Muscle layer of colon (tissue), 2 donors: ENCODE measurements around the gene HOOK1.

Experiments
- H3K27ac ChIP-seq: one replicate; pipeline ENCODE4 v1.7.0; 2013; ENCODE audit warnings: low read depth, mild to moderate bottlenecking, low read length, moderate library complexity
- H3K27me3 ChIP-seq, 2 donors: one replicate each; pipeline ENCODE4 v1.7.0; 2013; ENCODE audit warnings: low read length in 2 of 2, mild to moderate bottlenecking in 2 of 2; ENCODE audit not compliant: insufficient read depth in 2 of 2, control insufficient read depth in 1 of 2
- H3K36me3 ChIP-seq: one replicate; pipeline ENCODE4 v1.7.0; 2013; ENCODE audit warnings: mild to moderate bottlenecking, low read length; ENCODE audit not compliant: insufficient read depth
- H3K4me1 ChIP-seq: one replicate; pipeline ENCODE4 v1.7.0; 2013; ENCODE audit warnings: mild to moderate bottlenecking, low read length; ENCODE audit not compliant: insufficient read depth
- H3K4me3 ChIP-seq, 2 donors: one replicate each; pipeline ENCODE4 v1.7.0; 2013; ENCODE audit warnings: low read length in 2 of 2, low read depth in 1 of 2, mild to moderate bottlenecking in 1 of 2, moderate library complexity in 1 of 2
- H3K9ac ChIP-seq: one replicate; pipeline ENCODE4 v1.7.0; 2013; ENCODE audit warnings: low read length
- H3K9me3 ChIP-seq: one replicate; pipeline ENCODE4 v1.7.0; 2013; ENCODE audit warnings: mild to moderate bottlenecking, low read length
- donor health status: abdominal sarcoma.
- donor health status: Adenocarcinoma of cecum.

The HOOK1 gene

DNA sequence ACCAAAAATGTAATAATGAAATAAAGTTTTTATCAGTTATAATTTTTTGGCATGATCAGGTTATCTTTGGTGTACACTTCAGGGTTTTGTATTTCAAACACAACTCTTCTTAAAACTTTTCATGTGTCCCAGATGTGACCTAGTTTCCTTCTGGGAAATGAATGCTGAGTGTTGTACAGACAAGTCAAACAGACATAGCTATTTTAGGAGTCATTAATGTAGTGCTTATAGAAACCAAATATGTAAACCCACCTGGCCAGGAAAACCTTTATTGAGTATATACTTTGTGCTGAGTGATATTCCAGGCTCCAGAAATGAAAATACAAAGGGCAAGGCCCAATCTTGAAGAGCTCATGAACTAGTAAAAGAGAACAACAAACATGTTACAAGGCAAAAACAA is 25.9 kb upstream of the HOOK1 start:
- Histone ChIP-seq H3K9ac (no peak overlapping the region), H3K4me3 (no peak overlapping the region), H3K4me1 (no peaks in the 10 kb centered on the region), H3K27me3 (no peaks in the 10 kb centered on the region), H3K36me3 (no peaks in the 10 kb centered on the region), H3K9me3 (no peaks in the 10 kb centered on the region), H3K27ac (no peak overlapping the region)

DNA sequence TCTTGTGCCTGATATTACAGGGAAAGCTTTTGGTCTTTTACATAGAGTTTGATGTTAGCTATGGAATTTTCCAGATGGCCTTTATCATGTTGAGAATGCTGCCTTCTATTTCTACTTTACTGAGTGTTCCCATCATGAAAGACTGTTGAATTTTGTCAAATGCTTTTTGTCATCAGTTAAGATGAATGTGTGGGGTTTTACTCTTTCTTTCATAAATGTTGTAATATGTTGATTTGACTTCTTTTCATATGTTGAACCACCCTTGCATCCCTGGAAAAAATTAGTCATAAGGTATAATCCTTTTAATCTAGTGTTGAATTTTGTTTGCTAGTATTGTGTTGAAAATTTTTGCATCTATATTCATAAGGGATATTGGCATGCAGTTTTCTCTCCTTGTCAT is 16.1 kb upstream of the HOOK1 start:
- Histone ChIP-seq H3K36me3 (no peaks in the 10 kb centered on the region), H3K27ac (no peak overlapping the region), H3K4me3 (no peak overlapping the region), H3K27me3 (no peaks in the 10 kb centered on the region), H3K4me1 (no peaks in the 10 kb centered on the region), H3K9me3 (no peaks in the 10 kb centered on the region), H3K9ac (no peak overlapping the region)

DNA sequence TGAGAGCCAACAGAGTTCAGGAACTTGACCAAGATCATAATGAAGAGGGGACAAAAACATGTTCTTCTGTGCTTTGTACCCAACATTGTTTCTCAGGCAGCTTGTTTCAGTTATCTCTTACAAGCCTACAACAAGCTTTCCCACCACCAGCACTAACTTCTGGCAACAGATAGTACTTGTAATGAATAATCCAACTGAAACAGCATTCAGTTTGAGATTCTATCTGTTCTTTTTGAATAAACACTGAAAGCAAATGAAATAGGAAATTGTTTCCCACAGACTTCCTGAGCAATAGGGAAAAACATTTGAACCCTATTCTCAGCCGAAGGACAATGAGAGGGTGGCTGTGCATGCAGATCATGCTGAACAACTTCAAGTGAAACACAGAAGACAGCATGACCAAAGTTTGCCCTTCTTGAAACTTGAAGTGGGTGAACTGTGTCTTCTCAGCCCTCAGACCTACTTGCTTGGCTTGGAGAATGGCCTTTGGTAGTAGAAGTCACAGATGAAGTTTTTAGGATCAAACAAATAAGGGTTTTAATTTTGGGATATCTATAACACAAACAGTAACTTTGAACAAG is 11.2 kb upstream of the HOOK1 start:
- H3K4me1 ChIP-seq, result no peaks in the 10 kb centered on the region
- no peaks in the 10 kb centered on the region for H3K27me3 ChIP-seq
- H3K9ac ChIP-seq, result no peak overlapping the region
- no peaks in the 10 kb centered on the region for H3K36me3 ChIP-seq
- no peak overlapping the region for H3K27ac ChIP-seq
- H3K9me3 ChIP-seq, result no peaks in the 10 kb centered on the region
- H3K4me3 ChIP-seq, result no peak overlapping the region

DNA sequence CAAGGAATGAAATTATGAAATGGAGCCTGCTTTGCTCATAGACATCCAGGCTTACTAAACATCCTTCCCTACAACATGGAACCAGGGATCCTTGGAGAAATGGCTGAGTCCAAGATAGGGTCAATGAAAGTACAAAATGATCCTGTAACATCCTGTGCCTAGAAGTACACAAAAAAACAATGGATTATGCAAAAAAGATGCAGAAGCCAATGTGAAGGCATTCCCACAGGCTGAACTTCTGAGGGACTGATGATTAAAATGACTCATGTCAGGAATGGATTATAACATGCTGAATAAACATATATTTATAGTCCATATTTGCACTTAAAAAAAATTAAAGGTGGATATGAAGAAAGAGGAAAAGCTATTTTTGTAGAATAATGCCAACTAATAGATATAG is 10.4 kb upstream of the HOOK1 start:
- Histone ChIP-seq H3K27me3 (no peaks in the 10 kb centered on the region), H3K9me3 (no peaks in the 10 kb centered on the region), H3K4me3 (no peak overlapping the region), H3K9ac (no peak overlapping the region), H3K4me1 (no peaks in the 10 kb centered on the region), H3K36me3 (no peaks in the 10 kb centered on the region), H3K27ac (no peak overlapping the region)

DNA sequence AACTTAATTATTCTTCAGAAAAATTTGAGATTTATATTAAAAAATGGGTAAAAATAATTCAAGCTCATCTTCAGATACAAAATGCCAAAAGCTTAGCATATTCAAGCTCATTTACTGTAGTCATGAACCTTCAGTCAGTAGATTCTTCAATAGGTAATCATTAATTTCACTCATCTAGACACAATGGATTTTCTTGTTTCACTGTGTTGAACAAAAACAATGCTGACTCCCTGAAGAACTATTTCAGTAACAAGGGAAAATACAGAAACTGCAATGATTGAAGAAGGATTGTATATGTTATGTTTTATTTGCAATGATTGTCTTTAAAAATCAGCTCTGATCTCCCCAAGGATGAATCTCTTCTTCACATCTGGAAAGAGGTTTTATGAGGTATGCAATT is 9.2 kb upstream of the HOOK1 start:
- no peak overlapping the region for H3K27ac ChIP-seq
- H3K27me3 ChIP-seq, result peaks cover 0 to 6% of the 10 kb centered on the region in 2 donors
- no peaks in the 10 kb centered on the region for H3K9me3 ChIP-seq
- H3K4me1 ChIP-seq, result no peaks in the 10 kb centered on the region
- H3K9ac ChIP-seq, result no peak overlapping the region
- no peaks in the 10 kb centered on the region for H3K36me3 ChIP-seq
- H3K4me3 ChIP-seq, result no peak overlapping the region

DNA sequence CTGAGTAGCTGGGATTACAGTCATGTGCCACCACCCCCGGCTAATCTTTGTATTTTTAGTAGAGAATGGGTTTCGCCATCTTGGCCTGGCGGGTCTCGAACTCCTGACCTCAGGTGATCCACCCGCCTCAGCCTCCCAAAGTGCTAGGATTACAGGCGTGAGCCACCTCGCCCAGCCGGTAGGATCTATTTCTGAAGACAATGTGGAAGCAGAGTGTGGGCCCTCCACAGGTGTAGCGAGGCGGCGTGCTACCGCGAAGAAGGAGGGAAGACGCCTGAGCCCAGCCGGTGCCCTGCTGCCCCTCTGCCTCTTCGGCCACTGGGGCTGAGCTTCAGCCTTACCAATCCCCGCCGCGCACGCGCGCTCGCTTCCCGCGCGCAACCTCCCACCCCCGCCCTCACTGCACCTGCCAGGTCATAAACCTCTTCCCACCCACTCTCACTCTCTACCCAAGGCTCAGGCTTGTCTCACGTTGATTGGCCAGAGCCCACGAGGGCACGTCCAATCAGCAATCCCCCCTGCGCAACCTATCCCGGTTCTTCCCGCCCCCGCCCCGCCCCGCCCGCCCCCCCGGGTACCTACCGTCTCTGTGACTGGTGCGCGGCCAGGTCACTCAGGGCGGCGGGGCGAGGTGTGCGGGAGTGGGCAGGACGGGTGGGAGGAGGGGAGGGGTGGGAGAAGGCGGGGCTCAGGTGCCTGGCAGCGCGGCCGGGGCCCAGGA is 409 bp upstream of the HOOK1 start:
- Histone ChIP-seq H3K27ac (no peak overlapping the region), H3K36me3 (no peaks in the 10 kb centered on the region), H3K9me3 (no peaks in the 10 kb centered on the region), H3K27me3 (peaks cover 28 to 32% of the 10 kb centered on the region in 2 donors), H3K9ac (no peak overlapping the region), H3K4me3 (peak overlapping the region; percentile 10 to 47), H3K4me1 (no peaks in the 10 kb centered on the region)

DNA sequence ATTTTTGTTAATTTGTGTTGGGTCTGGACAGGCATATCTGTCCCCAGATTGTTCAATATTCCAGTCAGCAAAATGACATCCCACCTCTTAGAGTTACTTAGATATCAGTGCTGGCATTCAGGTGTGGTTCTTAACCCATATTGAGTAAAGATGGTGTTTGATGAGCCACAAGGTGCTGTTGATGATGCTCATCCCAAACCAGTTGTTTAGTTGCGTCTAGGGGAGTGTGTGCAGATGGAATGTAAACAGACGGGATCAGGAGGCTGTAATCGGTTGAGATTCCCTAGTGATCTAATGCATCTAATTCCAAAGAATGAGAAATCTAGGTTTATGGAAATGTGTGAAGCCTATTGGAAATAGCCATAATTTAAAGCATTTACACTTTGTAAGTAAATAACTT is 1.1 kb downstream of the HOOK1 start:
- H3K4me1 ChIP-seq, result no peaks in the 10 kb centered on the region
- H3K9me3 ChIP-seq, result no peaks in the 10 kb centered on the region
- H3K9ac ChIP-seq, result no peak overlapping the region
- no peaks in the 10 kb centered on the region for H3K36me3 ChIP-seq
- H3K27me3 ChIP-seq, result peaks cover 22 to 32% of the 10 kb centered on the region in 2 donors
- H3K27ac ChIP-seq, result no peak overlapping the region
- no peak overlapping the region for H3K4me3 ChIP-seq

DNA sequence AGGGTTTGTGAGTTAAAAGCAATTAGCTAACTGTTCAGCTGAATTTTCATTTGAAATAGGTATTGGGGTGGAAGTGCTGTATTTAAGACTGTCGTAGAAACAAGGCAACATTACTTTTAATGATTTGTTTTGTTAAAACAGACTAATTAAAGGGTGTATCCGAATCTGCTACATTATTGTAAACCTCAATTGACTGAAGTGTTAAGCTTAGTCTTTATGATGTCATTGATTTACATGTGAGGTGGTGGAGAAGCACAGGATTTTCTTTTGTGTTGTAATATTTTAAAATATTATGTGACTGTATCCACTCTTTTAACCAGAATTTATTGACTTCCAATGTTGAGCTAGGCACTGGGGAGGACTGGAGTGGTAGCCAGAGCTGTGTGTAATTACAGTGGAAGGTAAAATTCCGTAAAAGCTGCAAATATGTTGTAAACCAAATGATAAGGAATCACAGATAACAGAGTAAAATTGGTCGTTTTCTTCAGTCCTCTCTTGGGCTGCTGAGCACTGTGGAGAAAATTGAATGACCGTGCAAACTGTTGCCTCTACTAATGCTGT is 1.6 kb downstream of the HOOK1 start:
- Histone ChIP-seq H3K27me3 (peaks cover 22 to 32% of the 10 kb centered on the region in 2 donors), H3K9me3 (no peaks in the 10 kb centered on the region), H3K4me3 (no peak overlapping the region), H3K4me1 (no peaks in the 10 kb centered on the region), H3K36me3 (no peaks in the 10 kb centered on the region), H3K27ac (no peak overlapping the region), H3K9ac (no peak overlapping the region)

DNA sequence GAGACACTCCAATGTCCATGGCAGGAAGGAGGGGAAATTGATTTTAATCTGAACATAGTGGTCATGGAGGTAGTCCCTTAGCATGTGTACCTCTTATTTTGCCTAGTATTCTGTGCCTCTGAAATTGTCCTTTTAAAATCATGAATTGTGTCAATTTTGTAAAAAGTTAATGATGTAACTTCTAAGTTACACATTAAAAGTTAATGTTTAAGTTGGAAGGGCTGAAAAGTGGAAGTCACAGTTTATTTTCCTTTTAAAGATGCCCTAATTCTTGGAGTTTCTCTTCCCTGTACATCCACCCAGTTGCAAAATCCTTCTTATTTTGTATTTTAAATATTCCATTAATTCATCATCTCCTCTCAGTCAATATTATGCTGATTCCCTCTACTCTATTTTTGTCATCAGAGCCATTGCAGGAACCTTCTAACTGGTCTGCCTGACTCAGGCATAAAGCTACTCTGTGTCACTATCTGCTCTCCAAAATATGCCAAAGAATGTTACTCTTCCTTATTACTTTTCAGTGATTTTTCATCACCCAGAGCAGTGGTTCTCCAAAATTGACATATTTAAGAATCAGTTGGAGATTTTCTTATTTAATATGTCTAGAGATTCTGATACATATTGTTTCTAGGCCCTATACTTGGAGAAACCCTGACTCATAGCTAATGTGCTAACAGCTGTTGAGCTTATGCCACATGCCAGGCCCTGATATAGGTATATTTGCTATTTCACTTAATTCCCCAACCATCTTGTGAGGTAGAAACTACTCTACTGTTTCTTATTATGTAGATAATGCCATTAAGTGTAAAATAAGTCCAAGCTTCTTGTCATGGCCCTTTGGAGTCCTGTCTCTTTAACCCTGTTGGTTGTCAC is 5.1 kb downstream of the HOOK1 start:
- no peaks in the 10 kb centered on the region for H3K9me3 ChIP-seq
- H3K9ac ChIP-seq, result no peak overlapping the region
- H3K36me3 ChIP-seq, result no peaks in the 10 kb centered on the region
- peaks cover 0 to 9% of the 10 kb centered on the region in 2 donors for H3K27me3 ChIP-seq
- no peak overlapping the region for H3K4me3 ChIP-seq
- no peak overlapping the region for H3K27ac ChIP-seq
- no peaks in the 10 kb centered on the region for H3K4me1 ChIP-seq

DNA sequence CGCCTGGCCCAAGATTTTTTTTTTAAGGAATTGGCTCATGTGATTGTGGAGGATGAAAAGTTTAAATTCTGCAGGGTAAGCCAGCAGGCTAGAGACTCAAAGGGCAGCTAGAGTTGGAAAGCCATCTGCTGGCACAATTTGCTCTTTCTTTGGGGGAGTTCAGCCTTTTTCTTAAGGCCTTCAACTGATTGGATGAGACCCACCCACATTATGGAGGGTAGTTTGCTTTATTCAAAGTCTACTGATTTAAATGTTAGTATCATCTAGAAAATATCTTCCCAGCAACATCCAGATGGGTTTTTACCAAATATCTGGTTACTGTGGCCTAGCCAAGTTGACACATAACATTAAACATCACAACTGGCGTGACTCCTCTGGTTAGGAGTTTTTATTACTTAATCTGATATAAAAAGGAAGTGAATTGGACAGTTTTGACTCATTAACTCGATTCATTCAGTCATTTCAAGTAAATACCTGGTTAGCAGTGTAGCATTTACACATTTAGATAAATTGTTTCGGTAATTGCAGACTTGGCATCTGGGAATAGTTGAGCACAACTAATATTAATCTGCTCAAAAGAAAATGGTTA is 12.4 kb downstream of the HOOK1 start:
- Histone ChIP-seq H3K4me1 (no peaks in the 10 kb centered on the region), H3K9me3 (no peaks in the 10 kb centered on the region), H3K27me3 (no peaks in the 10 kb centered on the region), H3K27ac (no peak overlapping the region), H3K9ac (no peak overlapping the region), H3K36me3 (no peaks in the 10 kb centered on the region), H3K4me3 (no peak overlapping the region)

DNA sequence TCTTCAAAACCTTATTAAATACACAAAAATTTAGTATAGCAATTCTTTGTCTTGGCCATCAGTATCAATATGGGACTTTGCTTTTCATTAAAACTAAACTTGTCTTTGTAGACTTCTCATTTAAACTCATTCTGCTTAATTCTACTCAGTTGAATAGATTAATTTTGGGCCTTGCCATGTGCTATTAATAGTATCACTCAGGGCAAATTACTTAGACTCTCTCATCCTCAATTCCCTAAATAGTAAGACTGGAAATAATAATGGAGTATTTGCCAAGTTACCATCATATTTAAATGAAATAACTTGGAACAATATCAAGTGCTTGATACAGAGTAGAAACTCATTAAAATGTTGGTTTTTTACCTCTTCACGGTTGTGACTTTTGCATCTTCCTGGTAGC is 13.4 kb downstream of the HOOK1 start:
- Histone ChIP-seq H3K4me1 (no peaks in the 10 kb centered on the region), H3K9ac (no peak overlapping the region), H3K36me3 (no peaks in the 10 kb centered on the region), H3K27me3 (no peaks in the 10 kb centered on the region), H3K27ac (no peak overlapping the region), H3K9me3 (no peaks in the 10 kb centered on the region), H3K4me3 (no peak overlapping the region)
